OCI-LY7 (cell line): Measurements from ENCODE around the gene EPS15.

Experiments
- CTCF ChIP-seq: fragments of 200-600 bp; sonication (generic); conservative IDR thresholded peaks from 2 replicates; pipeline ENCODE4 v1.5.1; 2014; ENCODE audit warnings: mild to moderate bottlenecking, antibody characterized with exemption, low read length, moderate library complexity, mixed read lengths
- EZH2phosphoT487 ChIP-seq: fragments of 200-600 bp; sonication (generic); IDR thresholded peaks from 2 replicates; pipeline ENCODE4 v1.6.1; 2018; ENCODE audit warnings: low read depth, borderline replicate concordance, mild to moderate bottlenecking, mixed run types, antibody characterized with exemption, low read length, moderate library complexity, mixed read lengths

GRCh38 chr1:51473331-51474115, 45.5 kb downstream of the EPS15 start:
- TF ChIP-seq CTCF, result no peak
- TF ChIP-seq EZH2phosphoT487, result no peak
